GM21723 (cell line): ENCODE measurements around the gene MEG3.
"Not testable (repeated sequence)": the region's sequence is repeated elsewhere in the genome, so short reads cannot be mapped to it uniquely, and the experiment has no call there.

ENCODE experiments used
- ATAC-seq: cut with Tn5 transposase; IDR thresholded peaks from one replicate; pipeline ENCODE4 v1.9.1; 2021; ENCODE audit warnings: mild to moderate bottlenecking, moderate library complexity; ENCODE audit not compliant: unreplicated experiment

The MEG3 gene

DNA sequence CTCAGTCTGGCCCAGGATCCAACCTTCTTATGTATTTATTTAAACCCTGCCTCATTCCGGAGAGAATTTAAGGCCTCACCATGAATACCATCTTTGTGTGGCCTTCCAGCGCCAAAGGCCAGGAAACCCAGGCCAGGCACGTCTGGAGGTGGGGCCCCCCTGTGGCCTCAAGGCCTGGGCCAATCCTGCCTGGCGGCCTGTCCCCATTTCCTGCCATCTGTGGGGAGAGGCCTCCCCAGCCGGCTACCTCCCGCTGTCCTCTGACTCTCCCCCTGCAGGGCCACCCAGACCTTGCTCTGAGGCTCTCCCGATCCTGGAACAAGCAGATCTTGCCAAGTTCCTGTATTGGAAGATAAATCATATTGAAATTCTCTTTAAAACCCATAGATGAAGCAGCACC lies 37.4 kb upstream of the MEG3 start:
- ATAC-seq = no peak

DNA sequence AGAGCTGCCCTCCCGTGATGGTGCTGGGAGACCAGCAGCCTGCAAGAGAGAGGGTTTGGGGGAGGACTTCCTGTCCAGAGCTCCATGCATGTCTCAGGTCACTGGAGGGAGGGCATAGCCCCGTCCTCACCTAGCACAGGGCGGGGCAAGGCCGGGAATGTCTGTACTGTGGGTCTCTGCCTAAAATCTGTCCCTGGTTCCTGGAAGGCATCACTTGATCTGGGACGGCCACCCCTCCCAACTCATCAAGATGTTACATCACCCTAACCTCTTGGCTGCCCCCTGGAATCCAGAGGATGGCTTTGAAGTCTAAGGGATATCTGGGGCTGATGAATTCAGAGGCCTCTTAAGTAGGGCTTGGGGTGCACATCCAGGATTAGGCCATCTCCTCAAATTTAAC lies 37.0 kb upstream of the MEG3 start:
- ATAC-seq = no peak

DNA sequence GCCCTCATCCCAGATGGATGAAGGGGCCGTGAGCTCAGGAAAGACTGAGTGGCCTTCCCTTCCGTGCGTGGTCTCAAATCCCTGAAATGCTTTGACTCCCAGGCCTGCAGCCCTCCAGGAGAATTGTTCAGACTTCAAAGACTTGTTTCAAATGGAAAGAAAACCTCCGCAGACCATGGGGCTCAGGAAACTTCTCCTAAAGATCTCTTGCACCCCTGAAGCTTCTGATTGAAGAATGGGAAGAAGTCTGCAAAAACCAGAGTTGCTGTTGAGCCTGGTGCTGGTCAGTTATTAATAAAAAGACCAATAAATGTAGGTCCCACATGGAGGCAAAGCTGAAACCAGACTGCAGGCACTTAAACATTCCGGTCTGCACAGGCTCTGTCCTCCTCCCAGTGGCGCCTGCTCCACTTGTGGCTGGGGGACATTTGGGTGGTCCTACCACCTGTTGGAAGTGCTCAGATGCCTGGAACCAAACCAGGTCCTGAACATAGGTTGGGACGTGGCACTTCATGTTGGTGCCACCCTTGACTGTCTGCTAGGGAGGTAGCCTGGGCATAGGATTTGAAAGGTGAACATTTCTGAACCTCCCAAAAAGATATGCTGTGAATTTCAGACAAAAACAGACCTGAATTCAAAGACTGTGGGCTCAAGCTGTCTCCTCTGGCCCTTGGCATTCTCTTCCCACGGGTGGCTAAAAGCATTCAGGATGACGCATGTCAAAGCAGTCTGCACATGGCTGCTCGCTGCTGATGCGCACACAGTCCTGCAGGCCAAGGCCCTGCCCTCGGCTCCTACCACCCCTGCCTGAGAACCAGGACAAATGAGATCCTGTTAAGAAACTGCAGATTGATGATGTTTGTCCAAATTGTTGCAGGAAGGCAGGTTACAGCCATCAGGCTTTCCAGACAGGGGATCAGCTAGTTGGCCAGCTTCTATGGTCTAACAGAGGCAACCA lies 36.2 kb upstream of the MEG3 start:
- no peak for ATAC-seq

DNA sequence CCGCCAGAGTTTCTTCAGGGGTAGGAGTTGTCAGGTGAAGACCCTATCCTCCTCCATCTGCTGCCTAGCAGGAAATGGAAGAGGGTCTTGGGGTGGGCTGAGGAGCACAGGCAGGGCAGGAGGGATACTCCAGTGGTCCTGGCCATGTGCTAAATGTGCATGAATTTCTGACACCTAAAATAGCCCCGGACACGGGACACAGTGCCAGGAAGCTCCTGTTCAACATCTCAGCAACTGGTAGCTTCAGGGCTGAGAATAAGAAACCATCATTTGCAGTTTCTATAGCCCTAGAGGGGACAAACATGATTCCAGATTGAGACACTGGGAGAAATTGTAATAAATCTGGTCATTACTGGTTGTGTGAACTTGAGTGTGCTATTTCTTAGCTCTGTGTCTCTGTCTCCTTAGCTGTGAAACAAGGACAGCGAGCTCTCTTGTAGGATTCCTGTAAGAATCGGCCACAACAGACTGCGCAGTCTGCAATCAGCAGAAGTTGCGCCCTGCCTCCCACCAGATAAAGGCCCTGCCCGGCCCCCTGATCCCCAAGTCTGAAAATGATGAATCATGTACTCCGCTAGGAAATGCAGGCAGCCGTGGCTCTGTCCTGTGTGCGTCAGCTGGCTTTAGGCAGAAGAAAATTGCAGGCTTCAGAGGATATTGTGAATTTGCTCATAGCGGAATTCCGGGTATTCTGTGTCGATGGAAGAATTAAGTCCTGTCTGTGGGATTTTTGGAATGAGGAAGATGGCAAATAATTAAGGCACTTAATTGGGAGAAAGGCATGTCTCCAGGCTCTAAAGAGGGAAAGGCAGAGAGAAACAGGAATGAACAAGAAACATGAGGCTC lies 35.2 kb upstream of the MEG3 start:
- no peak for ATAC-seq

DNA sequence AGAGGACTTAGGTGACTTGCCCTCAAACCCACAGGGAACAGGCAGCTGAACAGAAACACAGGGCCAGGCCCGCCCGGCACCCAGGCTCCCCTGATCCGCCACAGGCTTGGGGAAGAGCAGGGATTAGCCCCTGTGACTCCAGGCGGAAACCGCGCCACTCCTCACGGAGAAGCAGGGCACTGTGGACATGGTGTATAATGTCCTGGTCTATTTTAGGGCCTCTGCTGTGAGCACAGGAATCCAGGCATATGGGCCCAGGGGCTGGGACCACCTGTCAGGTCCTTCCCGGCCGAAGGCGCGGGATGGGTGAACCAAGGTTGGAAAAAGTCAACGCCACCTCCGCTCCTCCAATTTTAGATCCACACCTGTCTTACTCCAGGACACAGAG lies 34.6 kb upstream of the MEG3 start:
- no peak for ATAC-seq

DNA sequence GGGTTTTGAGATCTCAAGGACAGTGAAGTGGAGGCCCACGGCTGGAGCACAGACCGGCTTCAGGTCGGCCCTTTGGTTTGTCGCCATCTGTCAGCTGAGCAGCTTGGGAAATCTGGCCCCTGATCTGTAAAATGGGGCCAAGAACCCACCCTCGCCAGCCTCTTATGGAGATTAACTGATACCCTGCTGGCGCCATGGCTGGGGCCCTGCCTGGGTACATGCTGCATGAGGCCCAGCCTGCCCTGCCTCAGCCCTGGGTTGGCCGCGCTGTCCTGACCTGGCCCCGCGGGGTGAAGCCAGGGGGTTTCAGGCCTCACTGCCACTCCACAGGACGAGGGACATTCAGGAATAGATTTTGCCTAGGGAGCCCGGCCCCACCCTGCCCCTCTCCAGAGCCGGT lies 33.9 kb upstream of the MEG3 start:
- ATAC-seq = no peak

DNA sequence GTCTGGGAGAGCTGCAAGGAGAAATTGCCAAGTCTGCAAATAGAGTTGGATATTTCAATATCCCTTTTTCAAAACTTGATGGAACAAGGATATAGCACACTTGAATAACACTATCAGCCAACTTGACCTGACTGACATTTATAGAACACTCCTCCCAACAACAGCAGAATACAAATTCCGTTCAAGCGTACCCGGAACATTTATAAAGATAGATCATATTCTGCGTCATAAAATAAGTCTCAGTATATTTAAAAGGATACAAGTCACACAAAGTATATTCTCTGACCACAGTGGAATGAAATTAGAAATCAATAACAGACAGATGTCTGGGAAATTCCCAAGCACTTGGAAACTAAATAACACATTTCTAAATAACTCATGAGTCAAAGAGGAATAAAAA lies 29.0 kb upstream of the MEG3 start:
- no peak for ATAC-seq

DNA sequence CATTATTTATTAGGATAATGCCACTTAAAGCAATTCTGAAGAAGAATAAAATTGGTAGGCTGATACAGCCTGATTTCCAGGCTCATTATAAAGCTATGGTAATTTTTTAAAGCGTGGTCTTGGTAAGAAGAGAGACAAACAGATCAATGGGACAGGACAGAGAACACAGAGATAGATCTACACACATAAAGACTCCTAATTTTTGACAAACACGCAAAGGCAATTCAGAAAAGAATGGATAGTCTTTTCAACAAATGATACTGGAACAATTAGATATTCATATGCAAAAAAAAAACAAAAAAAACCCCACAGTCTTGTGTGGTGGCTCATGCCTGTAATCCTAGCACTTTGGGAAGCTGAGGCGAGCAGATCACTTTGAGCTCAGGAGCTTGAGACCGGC lies 25.9 kb upstream of the MEG3 start:
- no peak for ATAC-seq

DNA sequence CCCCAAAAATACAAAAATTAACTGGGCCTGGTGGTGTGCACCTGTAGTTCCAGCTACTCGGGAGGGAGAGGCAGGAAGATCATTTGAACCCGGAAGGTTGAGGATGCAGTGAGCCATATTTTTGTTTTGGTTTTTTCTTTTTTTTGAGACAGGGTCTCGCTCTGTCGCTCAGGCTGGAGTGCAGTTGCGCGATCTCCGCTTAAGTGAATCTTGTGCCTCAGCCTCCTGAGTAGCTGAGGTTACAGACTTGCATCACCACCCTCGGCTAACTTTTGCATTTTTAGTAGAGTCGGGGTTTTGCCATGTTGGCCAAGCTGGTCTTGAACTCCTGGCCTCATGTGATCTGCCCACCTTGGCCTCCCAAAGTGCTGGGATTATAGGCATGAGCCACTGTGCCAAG lies 24.5 kb upstream of the MEG3 start:
- ATAC-seq = not testable (repeated sequence)

DNA sequence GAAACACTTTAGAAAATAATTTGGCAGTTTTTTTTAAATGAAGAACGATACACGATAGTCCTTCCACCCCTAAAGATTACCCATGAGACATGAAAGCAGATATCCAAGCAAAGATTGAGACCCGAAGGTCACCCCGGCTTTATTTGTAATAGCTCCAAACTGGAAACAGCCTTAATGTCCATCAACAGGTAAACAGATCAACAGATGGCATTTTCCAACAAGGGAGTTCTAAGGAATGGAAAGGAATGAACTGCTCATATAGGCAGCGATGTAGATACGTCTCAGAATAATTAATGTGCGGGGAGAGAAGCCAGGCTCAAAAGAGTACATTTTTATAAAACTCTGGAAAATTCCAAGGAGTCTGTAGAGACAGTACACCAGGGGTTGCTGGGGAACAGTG lies 23.7 kb upstream of the MEG3 start:
- no peak for ATAC-seq

DNA sequence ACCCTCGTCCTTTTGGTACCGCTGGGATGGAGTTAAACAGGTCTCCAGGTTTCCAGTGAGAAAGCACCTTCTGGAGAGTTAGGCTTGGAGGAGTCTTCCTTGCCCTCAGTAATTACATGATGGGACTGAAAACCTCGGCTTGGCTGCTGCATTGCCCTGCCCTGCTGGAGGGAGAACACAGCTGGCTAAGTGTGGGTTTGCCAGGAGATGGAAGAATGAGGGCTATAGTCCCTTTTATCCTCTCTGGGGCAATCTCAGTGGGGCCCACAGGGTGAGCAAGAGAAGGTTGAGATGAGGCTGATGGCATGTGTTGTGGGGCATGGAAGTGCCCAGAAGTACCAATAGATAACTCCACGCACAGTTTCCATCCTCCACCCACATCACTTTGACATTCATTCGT lies 23.2 kb upstream of the MEG3 start:
- no peak for ATAC-seq

DNA sequence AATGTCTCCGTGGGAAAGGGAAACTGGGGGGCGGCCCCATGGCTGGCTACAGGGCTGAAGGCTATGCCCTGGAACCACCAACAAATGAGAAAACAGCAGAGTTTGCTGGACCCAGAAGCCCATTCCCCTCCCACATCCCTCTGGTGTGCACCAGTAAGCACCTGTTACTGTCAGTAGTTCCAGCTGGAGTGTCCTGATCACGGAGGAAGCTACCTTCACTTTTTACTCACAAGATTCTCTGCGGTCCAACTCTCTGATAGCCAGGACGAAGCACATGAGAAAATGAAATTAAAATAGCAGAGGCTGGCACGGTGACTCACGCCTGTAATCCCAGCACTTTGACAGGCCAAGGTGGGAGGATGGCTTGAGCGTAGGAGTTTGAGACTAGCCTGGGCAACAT lies 22.7 kb upstream of the MEG3 start:
- no peak for ATAC-seq

DNA sequence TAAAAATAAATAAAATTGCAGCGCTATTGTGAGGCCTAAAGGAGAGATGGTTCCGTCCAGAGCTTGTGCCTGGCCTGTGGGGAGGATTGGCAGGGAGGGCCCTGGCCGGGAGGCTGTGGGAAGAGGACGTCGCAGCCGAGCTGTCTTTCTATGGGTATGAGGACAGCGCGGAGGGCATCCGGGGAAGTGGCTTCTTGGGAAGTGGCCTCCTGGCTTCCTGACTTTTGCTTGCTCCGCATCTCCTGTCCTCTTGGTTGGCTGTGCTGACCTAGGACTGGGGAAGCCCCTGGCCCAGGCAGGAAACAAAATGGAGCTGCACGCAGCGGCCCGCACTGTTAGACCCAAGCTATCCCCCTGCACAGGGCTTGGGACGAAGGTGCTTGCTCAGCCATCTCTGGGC lies 22.2 kb upstream of the MEG3 start:
- ATAC-seq = no peak

DNA sequence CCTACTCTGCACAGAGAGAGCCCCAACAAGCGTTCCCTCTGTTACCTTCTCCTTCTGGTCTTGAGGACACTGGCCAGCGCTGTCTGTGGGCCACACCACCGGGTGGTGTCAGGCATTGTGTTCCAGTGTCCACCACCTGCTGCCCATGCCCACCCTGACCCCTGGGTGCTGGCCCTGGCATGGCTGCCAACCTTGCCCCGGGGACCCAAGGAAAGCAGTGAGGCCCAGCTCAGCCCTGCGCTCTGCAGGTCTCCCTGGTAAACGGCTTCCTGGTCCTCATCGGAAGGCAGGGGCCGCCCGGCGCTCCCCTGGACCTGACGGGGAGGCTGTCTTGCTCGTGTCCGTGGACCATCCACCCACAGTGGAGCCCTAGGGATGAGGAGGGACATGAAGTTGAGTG lies 21.8 kb upstream of the MEG3 start:
- no peak for ATAC-seq

DNA sequence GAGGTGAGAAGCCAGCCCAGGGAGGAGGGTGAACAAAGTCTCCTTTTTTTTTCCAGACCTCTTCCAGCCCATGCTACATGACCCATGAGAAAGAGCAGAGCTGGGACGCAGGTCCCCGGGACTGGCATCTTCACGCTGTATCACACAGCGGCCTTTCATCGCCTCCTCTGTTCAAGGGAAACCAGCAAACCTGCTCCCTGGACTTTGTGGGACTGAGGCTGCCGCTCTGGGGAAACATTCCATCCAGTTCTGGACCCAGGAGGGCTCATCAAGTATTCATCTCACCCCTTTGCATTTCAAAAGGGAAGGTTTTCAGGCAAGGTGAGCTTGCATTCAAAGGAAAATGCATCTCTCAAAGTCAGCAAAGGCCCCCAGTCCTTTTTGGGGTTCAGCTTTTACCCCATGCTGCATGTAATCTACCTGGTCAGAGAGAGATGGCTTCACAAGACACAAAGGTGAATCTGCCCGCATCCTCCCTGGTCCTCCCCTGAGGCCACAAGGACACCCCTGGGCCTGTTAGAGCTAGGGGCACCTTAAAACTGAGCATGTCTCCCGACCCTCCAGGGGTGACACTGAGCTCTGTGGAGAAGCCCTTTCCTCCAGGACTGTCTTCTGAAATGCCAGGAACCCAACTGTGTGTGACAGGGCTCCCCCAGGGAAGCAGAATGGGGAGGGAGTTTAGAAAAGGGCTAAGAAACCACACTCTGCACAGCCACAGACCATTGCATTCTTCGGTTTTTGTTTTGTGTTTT lies 21.2 kb upstream of the MEG3 start:
- no peak for ATAC-seq

DNA sequence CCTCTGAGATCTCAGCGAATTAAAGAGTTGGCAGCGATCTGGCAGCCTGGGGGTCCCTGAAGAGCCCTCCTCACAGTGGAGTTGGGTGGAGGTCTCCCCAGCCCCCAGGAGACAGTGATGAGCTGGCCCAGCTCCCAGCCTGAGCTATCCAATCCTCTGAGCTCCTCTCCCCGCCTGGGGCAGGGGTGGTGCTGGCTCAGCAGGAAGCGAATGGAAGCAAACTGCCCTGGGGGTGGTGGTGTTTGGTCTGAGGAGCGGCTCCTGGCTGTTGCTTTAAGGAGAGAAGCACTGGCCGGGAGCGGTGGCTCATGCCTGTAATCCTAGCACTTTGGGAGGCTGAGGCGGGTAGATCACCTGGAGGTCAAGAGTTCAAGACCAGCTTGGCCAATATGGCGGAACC lies 19.5 kb upstream of the MEG3 start:
- ATAC-seq = no peak

DNA sequence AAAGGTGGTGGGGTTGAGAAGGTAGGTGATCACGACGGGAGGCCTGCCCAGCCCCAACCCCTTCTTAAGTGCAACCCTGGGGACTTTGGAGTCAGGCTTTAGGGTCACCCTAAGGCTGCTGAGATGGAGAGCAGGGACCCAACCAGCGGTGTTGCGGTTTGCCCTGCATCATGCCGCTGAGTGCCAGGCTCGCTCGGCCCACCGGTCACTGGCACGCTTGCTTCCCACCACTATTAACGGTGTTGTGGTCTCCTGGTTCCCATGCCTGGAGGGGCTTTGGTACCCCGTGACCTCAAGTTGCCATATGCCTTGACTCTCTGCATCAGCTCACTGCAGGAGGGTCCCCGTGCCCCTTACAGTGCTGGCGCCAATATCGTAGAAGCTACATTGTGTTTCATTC lies 18.4 kb upstream of the MEG3 start:
- no peak for ATAC-seq

DNA sequence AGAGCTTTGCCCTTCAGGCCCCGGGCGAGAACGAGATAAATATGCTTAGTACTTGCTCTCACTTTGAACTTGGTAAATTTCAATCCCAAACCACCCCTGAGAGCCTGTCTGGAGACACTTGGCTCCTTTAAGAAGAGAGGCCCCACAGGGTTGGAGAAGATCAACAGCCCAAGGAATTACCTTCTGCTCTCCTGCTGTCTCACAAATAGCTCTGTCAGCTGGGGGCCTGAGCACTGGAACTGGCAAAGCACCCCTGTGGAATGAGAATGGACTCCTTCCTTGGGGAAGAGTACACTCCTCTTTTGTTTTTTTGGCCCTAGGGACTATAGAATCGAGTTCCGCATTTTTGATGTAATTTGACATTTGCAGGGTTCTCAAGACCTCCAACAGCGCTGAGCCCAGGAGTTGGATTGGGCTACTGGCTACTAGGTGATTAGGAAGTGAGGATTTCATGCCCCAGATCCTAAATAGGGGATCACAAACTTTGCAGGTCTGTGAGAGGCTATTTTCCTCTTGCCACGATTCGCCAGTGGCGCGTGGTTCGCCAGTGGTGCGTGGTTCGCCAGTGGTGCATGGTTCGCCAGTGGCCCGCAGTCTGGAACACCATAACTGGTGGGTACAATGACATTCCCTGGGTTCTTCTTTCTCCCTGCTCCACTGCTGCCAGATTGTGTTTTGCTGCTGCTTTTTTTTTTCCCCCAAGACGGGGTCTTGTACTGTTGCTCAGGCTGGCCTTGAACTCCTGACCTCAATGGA lies 17.8 kb upstream of the MEG3 start:
- no peak for ATAC-seq

DNA sequence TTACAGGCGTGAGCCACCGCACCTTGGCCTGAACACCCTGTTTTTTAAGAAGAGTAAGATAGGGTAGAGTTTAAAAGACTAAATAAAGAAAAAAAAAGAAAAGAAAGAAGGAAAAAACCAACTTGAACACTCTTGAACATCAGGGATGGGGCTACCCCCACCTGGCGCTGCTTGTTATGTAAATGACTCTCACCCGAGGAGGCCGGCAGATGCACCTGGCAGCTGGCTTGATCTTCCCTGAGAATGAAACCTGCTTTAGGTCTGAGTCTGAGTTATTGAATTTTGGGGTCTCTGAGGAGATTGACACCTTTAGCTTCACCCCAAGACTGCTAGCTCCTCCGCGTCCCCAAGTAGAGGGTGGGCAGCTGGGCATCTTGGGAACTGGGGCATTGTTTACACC lies 15.5 kb upstream of the MEG3 start:
- ATAC-seq = no peak

DNA sequence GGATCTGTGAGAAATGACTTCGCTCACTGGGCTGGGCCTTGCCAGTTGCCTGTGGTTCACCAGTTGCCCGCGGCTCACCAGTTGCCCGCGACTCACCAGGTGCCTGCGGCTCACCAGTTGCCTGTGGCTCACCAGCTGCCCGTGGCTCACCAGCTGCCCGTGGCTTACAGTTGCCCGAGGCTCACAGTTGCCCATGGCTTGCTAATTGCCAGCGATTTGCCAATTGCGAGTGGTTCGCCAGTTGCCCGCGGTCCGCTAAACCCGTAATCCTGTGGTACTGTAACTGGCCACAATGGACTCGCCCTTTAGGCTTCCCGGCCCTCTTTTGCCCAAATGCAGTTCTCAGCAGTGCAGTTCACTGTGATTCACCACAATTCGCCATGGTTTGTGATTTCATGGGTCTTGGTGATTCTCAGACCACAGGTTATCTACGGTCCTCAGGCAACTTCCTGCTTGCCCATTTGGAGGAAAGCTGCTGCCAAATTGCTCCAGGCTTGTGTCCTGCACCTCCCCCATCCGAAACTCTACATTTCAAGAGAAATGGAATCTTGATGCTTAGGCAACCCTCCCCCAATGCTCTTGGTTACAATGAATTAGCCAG lies 15.0 kb upstream of the MEG3 start:
- ATAC-seq = no peak
